Left ventricle myocardium superior (tissue), 1 donor: ENCODE measurements around the gene PEX5L. TPM values are rescaled to one million over a fixed set of nuclear protein-coding genes. Genes with fewer than 3 reads are reported as not detected.

Experiments used
- ATAC-seq: fragments of 200-7000 bp; cut with Tn5 transposase; one replicate; pipeline ENCODE4 v1.9.1; 2020; ENCODE audit warnings: mild to moderate bottlenecking, moderate library complexity
- DNase-seq: peaks from one replicate; pipeline ENCODE4 v3.0.0-alpha.2; 2020
- intact Hi-C: fragments of 100-400 bp; cut with micrococcal nuclease; formaldehyde crosslinking; loops from one replicate; pipeline ENCODE4 v1.11.0; 2022
- total RNA-seq: library from RNA; stranded (reverse); fragmentation: NEBNext Ultra II Directional; extraction: Animal tissue kit (Norgen Biotek cat#: 25700); gene quantifications from one replicate; pipeline ENCODE4 v1.2.1, GENCODE V29; 2021
- donor health status: DM: no; HTN: yes; CAD: no; lungs with severe emphysema.

PEX5L gene
- total RNA-seq, 1 donor from 2014 or later, result 0.57 TPM

DNA sequence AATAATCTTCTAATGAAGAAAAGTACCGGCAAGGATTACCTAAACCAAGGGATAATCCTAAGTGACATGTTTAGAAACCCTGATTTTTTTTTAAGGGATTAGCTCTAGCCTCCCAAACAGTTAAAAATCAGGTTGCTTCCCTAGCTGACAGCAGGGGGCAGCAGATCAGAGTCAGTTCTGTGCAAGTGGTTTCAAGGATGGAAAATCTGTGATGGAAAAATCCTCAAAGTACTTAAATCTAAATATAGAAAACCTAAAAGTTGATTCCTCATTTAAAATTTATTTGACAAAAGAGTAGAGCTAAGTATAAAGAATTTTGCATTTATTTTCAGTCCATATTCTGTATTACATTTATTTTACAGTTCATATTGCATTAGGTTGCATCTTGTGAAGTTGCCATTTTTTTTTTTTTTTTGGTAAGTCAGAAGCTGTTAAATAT, 107.6 kb downstream of the PEX5L start:
- DNase-seq (peak; percentile 31), ATAC-seq (no peak)
- intact Hi-C loops, result no loop called here

- ATAC-seq, result no peak
- intact Hi-C loops, result no loop called here
- DNase-seq, result no peak
Measured at GRCh38 chr3:179927191-179927590, 109.5 kb downstream of the PEX5L start.

DNA sequence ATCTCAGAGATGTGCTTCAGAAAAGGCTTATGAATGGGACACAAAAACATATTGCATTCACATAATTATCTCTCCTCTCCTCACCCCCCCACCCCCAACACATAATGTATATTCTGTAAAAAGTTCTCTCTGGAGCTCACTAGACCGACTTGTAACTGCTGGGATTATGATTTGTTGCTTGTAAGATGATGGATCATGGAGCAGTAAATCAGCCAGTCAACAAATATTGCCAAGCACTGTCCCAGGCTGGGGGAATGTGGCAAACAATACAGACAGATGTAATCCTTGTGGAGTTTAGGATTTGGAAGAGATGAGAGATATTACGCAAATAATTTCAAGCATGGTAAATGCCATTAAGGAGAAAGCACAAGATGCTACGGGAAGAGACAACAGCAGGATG, 114.8 kb downstream of the PEX5L start:
- no peak for DNase-seq
- intact Hi-C loops, result no loop called here
- no peak for ATAC-seq

DNA sequence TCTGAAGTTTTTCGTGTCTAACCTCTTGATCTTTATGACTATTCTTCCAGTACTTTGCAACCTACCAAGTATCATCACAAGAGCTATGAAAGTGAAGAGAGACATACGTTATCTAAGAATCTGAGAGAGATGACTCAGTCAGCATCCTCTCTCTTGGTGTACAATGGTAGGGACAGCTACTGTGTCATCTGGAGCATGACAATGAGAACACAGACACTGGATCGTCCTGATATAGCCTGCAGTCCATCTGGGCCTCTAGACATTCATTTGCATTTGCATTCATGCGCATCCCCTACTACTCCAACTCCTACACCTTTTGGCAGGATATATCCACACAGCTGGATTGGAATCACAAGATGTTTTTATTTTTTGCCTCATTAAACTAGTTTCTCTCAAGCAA, 115.2 kb downstream of the PEX5L start:
- DNase-seq, result no peak
- no peak for ATAC-seq
- intact Hi-C loops, result no loop called here

- DNase-seq (no peak), ATAC-seq (no peak)
- intact Hi-C loops, result no loop called here
Measured at GRCh38 chr3:179907784-179908482, 128.8 kb downstream of the PEX5L start.

- no peak for ATAC-seq
Measured at GRCh38 chr3:179902061-179902460, 134.7 kb downstream of the PEX5L start.

DNA sequence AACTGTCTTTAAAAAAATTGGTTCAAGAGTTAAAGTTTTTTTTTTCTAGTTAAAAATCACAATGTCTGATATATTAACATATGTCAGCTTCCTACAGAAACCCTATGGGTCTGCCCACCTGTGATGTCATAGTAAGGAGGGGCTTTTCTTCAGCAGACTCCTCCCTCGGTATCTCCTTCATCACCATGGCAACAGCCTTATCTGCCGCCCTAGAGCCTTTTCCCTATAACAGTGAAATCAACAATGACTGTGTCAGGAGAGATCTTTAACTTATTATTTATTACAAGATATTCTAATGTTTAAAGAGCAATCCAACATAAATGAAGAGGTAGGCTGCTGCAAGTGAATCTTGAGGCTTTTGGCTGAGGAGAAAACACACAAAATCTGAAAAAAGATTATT, 138.7 kb downstream of the PEX5L start:
- no peak for DNase-seq
- ATAC-seq, result no peak
- intact Hi-C loops, result no loop called here

More at GRCh38 chr3:179902061-179902460, 134.7 kb downstream of the PEX5L start:
- DNase-seq, result no peak
- intact Hi-C loops, result no loop called here

- DNase-seq (no peak), ATAC-seq (no peak)
- intact Hi-C loops, result no loop called here
Measured at GRCh38 chr3:179897231-179897630, 139.5 kb downstream of the PEX5L start.

DNA sequence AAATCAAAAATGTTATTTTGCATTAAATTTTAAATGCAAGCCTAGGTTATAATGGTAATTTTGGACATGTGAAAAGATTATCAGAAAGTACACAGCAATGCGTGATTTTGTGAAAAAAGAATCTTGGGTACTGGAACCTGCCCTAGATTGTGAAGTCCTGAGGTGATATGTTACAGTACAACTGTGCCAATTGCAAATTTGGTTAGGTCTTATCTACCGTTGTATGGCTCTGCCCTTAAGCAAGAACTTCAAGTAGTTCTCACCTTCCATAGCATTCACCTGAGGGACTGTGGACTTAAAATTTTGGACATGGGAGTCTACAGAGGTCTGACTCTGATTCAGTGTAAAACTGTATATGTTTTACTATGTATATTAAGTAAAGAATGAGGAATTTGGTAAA, 140.2 kb downstream of the PEX5L start:
- intact Hi-C loops, result no loop called here
- no peak for DNase-seq
- no peak for ATAC-seq

GRCh38 chr3:179895330-179895729, 141.4 kb downstream of the PEX5L start:
- intact Hi-C loops, result no loop called here
- DNase-seq (no peak), ATAC-seq (no peak)

DNA sequence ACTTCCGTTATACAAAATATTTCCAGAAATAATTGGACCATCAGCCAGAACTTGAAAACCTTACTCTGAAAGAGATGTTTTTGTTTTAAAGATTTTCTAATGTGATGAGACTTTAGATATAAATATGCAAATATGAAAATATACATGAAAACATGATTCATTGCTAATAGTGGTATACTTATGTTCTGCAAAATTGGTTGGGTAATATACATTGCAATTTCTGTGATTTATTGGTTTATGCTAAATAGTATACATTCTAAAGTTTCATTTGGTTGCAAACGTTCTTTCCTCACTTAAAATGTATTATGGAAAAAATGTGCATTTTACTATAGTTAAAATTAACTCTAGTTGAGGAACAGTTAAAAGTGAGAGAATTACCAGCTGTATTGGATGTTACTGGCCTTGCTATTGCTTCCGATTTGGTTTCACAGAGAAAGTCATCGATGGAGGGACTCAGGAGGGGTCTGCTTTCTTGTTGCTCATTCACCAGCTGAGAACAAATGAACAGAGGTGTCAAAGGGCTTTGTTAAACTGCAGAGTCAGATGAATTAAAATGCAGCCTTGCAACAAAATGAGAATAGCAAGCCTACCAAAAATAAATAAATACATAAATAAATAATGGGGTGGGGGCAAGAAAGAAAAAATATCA, 149.3 kb downstream of the PEX5L start:
- no peak for ATAC-seq
- intact Hi-C loops, result no loop called here
- no peak for DNase-seq

DNA sequence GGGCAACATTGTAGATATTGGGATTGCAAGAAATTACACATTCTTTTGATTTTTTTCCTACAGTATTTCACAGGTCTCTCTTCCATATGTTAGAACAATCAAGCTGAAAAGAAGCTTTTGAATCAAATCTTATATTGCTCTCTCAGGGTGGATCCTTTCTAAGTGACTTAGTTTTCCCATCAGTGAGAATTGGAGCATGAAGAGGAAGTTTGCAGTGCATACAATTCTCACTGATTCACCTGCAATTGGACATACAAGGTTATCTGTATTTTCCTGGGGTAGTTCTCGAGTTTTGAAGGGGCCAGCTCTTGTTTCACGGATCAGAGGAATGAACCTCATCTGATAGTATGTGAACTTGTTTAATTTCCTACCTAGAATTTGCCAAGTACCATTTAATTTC, 150.8 kb downstream of the PEX5L start:
- DNase-seq (no peak), ATAC-seq (no peak)
- intact Hi-C loops, result no loop called here

DNA sequence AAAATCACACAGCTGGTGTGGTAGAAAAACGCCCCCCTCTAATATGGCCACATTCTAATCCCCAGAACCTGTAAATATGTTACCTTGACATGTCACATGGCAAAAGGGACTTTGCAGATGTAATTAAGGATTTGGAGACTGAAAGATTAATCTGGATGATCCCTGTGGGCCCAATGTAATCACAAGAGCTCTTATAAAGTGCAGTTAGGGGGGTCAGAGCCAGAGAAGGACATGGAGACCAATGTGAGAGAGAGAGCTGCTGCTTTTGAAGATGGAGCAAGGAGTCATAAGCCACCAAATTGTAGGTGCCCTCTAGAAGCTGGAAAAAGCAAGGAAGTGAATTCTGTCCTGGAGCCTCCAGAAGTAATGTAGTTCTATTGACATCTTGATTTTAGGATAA, 152.6 kb downstream of the PEX5L start:
- ATAC-seq (no peak), DNase-seq (no peak)
- intact Hi-C loops, result no loop called here

GRCh38 chr3:179882292-179882691, 154.4 kb downstream of the PEX5L start:
- ATAC-seq, result no peak
- intact Hi-C loops, result no loop called here
- no peak for DNase-seq

GRCh38 chr3:179881791-179882190, 154.9 kb downstream of the PEX5L start:
- no peak for ATAC-seq
- intact Hi-C loops, result no loop called here
- no peak for DNase-seq

- intact Hi-C loops, result no loop called here
- ATAC-seq (no peak), DNase-seq (no peak)
Measured at GRCh38 chr3:179880868-179881267, 155.9 kb downstream of the PEX5L start.

DNA sequence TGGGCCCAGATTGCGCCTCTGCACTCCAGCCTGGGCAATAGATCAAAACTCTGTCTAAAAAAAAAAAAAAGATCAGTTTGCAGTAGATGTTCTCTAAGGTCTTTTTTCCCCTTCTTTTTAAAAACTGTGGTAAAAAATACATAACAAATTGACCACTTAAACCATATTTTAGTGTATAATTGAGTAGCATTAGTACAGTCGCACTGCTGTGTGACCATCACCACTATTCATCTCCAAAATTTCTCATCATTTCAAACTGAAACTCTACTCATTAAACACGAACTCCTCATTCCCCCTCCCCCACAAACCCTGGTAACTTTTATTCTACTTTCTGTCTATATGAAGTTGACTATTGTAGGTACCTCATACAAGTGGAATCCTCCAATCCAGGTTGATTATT, 160.3 kb downstream of the PEX5L start:
- ATAC-seq, result no peak
- intact Hi-C loops, result no loop called here
- DNase-seq, result no peak

DNA sequence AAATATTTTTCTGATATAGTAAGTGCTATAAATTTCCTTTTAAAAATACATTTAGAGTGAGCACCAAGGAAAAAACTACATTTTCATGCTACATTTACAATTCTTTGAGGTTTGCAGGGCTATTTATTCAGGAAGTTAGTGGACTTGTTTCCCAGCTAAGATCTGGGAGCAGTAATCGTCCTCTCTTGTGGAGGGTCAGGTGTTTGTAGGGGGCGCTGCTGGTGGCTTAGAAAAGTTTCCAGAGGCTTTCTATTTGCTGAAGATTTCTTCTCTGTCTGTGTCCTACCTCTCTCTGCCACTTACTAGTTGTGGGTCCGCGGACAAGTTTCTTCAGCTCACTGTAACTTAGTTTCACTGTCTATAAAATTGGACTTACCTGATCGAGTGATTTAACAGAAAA, 163.9 kb downstream of the PEX5L start:
- DNase-seq (no peak), ATAC-seq (no peak)
- intact Hi-C loops, result no loop called here

GRCh38 chr3:179871782-179872181, 165.0 kb downstream of the PEX5L start:
- ATAC-seq (no peak), DNase-seq (no peak)
- intact Hi-C loops, result no loop called here

- ATAC-seq (no peak), DNase-seq (no peak)
- intact Hi-C loops, result no loop called here
Measured at GRCh38 chr3:179868715-179869114, 168.0 kb downstream of the PEX5L start.

DNA sequence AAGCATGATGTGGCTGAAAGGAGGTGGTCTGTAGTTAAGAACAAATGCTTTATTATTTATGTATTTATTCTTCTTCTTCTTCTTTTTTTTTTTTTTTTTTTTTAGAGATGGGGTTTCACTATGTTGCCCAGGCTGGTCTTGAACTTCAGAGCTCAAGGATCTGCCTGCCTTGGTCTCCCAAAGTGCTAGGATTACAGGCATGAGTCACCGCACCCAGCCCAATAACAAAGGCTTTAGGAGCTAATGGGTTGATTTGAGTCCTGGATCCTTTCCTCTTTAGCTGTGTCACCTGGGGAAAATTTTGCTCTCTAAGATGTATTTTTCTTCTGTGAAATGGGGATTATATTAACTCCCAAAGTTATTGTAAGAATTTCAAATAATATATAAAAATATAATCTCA, 168.8 kb downstream of the PEX5L start:
- intact Hi-C loops, result no loop called here
- DNase-seq (no peak), ATAC-seq (no peak)
